Measurements from ENCODE around the gene GLCE.

Gene GLCE

DNA sequence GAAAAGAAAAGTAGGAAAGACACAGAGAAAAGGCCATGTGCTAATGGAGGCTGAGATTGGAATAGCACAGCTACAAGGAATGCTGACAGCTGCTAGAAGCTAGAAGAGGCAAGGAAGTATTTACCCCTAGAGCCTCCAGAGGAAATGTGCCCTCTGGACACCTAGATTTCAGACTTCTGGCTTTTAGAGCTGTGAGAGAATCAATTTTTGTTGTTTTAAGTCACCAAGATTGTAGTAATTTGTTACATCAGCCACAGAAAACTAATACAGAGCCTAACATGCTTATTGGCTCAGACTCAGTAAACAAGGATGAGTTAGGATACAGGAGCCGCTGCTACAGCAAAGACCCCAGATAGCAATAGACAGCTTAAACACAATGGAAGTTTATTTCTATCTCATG is 33.1 kb upstream of the GLCE start:
- no peak overlapping the region for H3K4me3 ChIP-seq (replicated peaks in 1 of 2; ENCODE audit: low read depth in 2 of 2, low read length in 2 of 2)
- DNase-seq (ENCODE audit: low read depth in 2 of 2), result peak in 1 of 2 donors; percentile 54
- TF ChIP-seq CTCF (IDR thresholded peaks at IDR 0.05; ENCODE audit: low read depth, low read length), result no peak

GRCh38 chr15:69128667-69129311 is 31.6 kb upstream of the GLCE start:
- DNase-seq (ENCODE audit: low read depth in 2 of 2), result peak; percentile 27 to 76
- TF ChIP-seq CTCF (IDR thresholded peaks at IDR 0.05; ENCODE audit: low read depth, low read length), result no peak
- no peak overlapping the region for H3K4me3 ChIP-seq (replicated peaks in 1 of 2; ENCODE audit: low read depth in 2 of 2, low read length in 2 of 2)

DNA sequence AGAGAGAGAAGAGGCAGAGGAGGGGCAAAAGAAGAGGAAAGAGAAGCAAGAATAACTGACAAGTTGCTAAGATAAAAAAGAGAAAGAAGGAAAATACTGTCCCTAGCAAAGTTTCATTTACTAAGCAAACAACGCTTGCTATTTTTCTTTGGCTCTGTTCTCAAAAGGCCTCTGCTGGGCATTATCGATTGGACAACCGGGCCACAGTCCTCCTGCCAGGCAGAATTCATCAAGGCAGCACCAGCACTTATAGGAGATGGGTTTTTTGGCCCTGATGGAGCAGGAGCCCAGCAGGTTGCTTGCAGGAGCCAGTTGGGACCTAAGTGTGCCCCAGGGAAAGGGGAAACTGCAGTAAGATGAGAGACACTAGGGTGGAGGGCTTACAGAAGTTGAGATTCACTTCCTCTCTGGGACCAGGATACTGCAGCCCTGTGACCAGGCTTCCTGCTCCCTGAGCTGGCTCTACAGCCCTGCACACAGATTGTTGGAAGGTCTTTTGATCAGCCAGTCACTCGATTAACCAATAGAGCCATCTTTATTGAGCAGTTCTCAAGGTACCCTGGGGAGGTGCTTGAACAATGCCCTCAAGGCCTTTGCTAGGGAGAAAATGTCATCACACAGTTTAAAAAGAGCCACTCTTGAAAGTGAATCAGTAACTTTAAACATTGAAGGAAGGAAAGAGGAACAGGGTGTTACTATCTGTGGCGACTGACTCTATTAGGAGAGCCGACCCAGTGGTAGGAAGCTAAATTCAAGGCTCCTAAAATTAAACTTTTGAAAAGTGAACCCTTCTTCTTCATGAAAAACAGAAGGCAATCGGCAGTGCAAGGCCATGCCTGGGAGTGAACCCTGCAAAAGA is 28.8 kb upstream of the GLCE start:
- no peak for TF ChIP-seq CTCF (IDR thresholded peaks at IDR 0.05; ENCODE audit: low read depth, low read length)
- no peak overlapping the region for H3K4me3 ChIP-seq (replicated peaks in 1 of 2; ENCODE audit: low read depth in 2 of 2, low read length in 2 of 2)
- DNase-seq (ENCODE audit: low read depth in 2 of 2), result no peak

GRCh38 chr15:69132430-69132829 is 28.0 kb upstream of the GLCE start:
- DNase-seq (ENCODE audit: low read depth in 2 of 2), result no peak
- no peak overlapping the region for H3K4me3 ChIP-seq (replicated peaks in 1 of 2; ENCODE audit: low read depth in 2 of 2, low read length in 2 of 2)
- TF ChIP-seq CTCF (IDR thresholded peaks at IDR 0.05; ENCODE audit: low read depth, low read length), result no peak

GRCh38 chr15:69132977-69133861 is 27.2 kb upstream of the GLCE start:
- DNase-seq (ENCODE audit: low read depth in 2 of 2), result peak in 1 of 2 donors; percentile 12
- TF ChIP-seq CTCF (IDR thresholded peaks at IDR 0.05; ENCODE audit: low read depth, low read length), result no peak
- H3K4me3 ChIP-seq (replicated peaks in 1 of 2; ENCODE audit: low read depth in 2 of 2, low read length in 2 of 2), result no peak overlapping the region

- DNase-seq (ENCODE audit: low read depth in 2 of 2), result no peak
- no peak for TF ChIP-seq CTCF (IDR thresholded peaks at IDR 0.05; ENCODE audit: low read depth, low read length)
These were observed 26.4 kb upstream of the GLCE start for GRCh38 chr15:69133862-69134519.

More at GRCh38 chr15:69133862-69134519, 26.4 kb upstream of the GLCE start:
- H3K4me3 ChIP-seq (replicated peaks in 1 of 2; ENCODE audit: low read depth in 2 of 2, low read length in 2 of 2), result no peak overlapping the region
